Fibroblast of skin of left quadriceps (primary cell): ENCODE results near the gene LGALS9C.
"Not testable (repeated sequence)": the region's sequence is repeated elsewhere in the genome, so short reads cannot be mapped to it uniquely, and the experiment has no call there.

Experiments
- DNase-seq, 2 experiments: peaks; one replicate each; pipeline ENCODE4 v3.0.0-alpha.2; 2013; ENCODE audit warnings: low read depth in 2 of 2

The LGALS9C gene

DNA sequence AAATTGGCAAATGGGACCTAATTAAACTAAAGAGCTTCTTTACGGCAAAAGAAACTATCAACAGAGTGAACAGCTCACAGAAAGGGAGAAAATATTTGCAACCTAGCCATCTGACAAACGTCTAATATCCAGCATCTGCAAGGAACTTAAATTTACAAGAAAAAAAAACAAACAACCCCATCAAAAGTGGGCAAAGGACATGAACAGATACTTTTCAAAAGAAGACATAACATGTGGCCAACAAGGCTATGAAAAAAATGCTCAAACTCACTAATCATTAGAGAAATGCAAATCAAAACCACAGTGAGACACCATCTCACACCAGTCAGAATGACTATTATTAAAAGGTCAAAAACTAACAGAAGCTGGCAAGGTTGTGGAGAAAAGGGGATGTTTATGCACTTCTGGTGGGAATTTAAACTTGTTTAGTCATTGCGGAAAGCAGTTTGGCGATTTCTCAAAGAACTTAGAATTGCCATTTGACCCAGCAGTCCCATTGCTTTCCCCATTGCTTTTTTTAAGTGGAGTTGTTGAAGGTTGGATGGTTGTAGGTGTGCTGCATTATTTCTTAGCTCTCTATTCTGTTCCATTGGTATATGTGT lies 52.4 kb downstream of the LGALS9C start:
- not testable (repeated sequence) for DNase-seq

DNA sequence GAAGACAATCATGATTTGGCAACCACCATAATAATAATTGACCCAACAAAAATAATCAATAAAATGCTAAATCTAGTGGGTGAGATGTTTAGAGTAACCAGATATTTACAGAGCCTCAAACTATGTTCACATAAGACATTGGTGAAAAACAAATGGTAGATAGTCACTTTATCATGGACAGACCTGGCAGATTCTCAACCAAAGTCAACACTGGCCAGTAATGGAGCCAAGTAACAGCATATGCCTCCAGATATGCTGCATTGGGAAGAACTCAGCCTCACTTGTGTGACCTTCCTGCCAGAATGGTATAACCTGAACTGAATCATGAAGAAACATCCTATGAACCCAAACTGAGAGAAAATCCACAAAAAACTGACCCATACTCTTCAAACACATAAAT lies 53.8 kb downstream of the LGALS9C start:
- DNase-seq = not testable (repeated sequence)

GRCh38 chr17:18542234-18542633 lies 65.6 kb downstream of the LGALS9C start:
- not testable (repeated sequence) for DNase-seq

GRCh38 chr17:18542907-18543306 lies 66.3 kb downstream of the LGALS9C start:
- DNase-seq = not testable (repeated sequence)
